HCT116 (cell line): ENCODE data around the gene HARBI1. TPM values are rescaled to one million over a fixed set of nuclear protein-coding genes. Genes with fewer than 3 reads are reported as not detected.

ENCODE experiments used
- ATAC-seq: fragments of 200-7000 bp; cut with Tn5 transposase; 2 replicates; pipeline ENCODE4 v1.9.1; 2020; ENCODE audit warnings: mild to moderate bottlenecking, moderate library complexity
- BruUV-seq: library from RNA; stranded (reverse); fragments of 400-500 nt; replicated peaks from 2 replicates; lab custom pipeline; 2021; lab: Mats Ljungman, UMichigan
- CTCF ChIA-PET: fragments of 300-600 bp; sonication (Branson Sonifier 250); formaldehyde crosslinking; loops from one replicate; lab custom pipeline; 2021; ENCODE audit warnings: antibody characterized with exemption; lab: Charles Lee
- POLR2A ChIA-PET: fragments of 300-600, 350-600 bp; sonication (Branson Sonifier 250); formaldehyde crosslinking; loops from one replicate; lab custom pipeline; 2021; ENCODE audit warnings: antibody characterized with exemption; lab: Charles Lee
- RAD21 ChIA-PET, 2 experiments: fragments of 300-600 bp; sonication (Branson Sonifier 250); formaldehyde crosslinking; loops; one replicate each; lab custom pipeline; 2023; ENCODE audit warnings: low total read pairs in 2 of 2; ENCODE audit not compliant: uncharacterized antibody in 2 of 2, unreplicated experiment in 2 of 2, low non-redundant PET in 1 of 2; lab: Charles Lee
- DNase-seq: peaks from one replicate; pipeline ENCODE4 v3.0.0-alpha.2; 2010; ENCODE audit warnings: low read depth, low spot score
- H2AFZ ChIP-seq: fragments of 200-600 bp; shearing (Covaris generic), sonication (generic); 2 replicates; pipeline ENCODE4 v1.6.1; 2017; ENCODE audit warnings: low read depth, mixed run types, mixed read lengths, antibody characterized with exemption, low read length; ENCODE audit not compliant: poor library complexity, severe bottlenecking
- H3K27ac ChIP-seq: 2 replicates; pipeline ENCODE4 v1.5.1; 2012; ENCODE audit warnings: low read depth, low read length
- H3K27me3 ChIP-seq: fragments of 200-600 bp; sonication (generic); 2 replicates; pipeline ENCODE4 v1.6.1; 2016; ENCODE audit warnings: mixed run types, low read length, mixed read lengths; ENCODE audit not compliant: insufficient read depth
- H3K36me3 ChIP-seq, 2 experiments: fragments of 200-500 bp in 1 of 2; fragments of 200-600 bp in 1 of 2; sonication (Bioruptor generic) in 1 of 2; sonication (generic) in 1 of 2; 2 replicates each; pipeline versions ENCODE4 v1.5.1 to v1.6.1; 2014 to 2016; ENCODE audit warnings: low read length in 2 of 2, inconsistent platforms in 1 of 2, mixed read lengths in 1 of 2, mixed run types in 1 of 2; ENCODE audit not compliant: insufficient read depth in 2 of 2, control insufficient read depth in 1 of 2
- H3K4me1 ChIP-seq, 2 experiments: fragments of 200-600 bp in 1 of 2; sonication (generic) in 1 of 2; 2 replicates each; pipeline versions ENCODE4 v1.5.1 to v1.6.1; 2012 to 2017; ENCODE audit warnings: low read length in 2 of 2, inconsistent platforms in 1 of 2, mild to moderate bottlenecking in 1 of 2, mixed read lengths in 1 of 2, mixed run types in 1 of 2, moderate library complexity in 1 of 2; ENCODE audit not compliant: insufficient read depth in 2 of 2, control insufficient read depth in 1 of 2
- H3K4me2 ChIP-seq: fragments of 200-600 bp; sonication (generic); 2 replicates; pipeline ENCODE4 v1.6.1; 2017; ENCODE audit warnings: mixed run types, low read length, mixed read lengths
- H3K4me3 ChIP-seq, 2 experiments: fragments of 200-600 bp in 1 of 2; sonication (generic) in 1 of 2; replicated peaks in 1 of 2; 2 replicates each; pipeline ENCODE4 v1.5.1; 2011 to 2016; ENCODE audit warnings: low read length in 2 of 2, control low read depth in 1 of 2, low read depth in 1 of 2, mild to moderate bottlenecking in 1 of 2, mixed read lengths in 1 of 2, mixed run types in 1 of 2
- H3K79me2 ChIP-seq: fragments of 200-600 bp; sonication (generic); 2 replicates; pipeline ENCODE4 v1.6.1; 2017; ENCODE audit warnings: mild to moderate bottlenecking, mixed run types, low read length, moderate library complexity, mixed read lengths; ENCODE audit not compliant: insufficient read depth
- H3K9ac ChIP-seq: fragments of 200-600 bp; sonication (generic); 2 replicates; pipeline ENCODE4 v1.6.1; 2016; ENCODE audit warnings: low read length, mixed read lengths
- H3K9me2 ChIP-seq: fragments of 200-600 bp; sonication (generic), shearing (Covaris generic); 2 replicates; pipeline ENCODE4 v1.6.1; 2017; ENCODE audit warnings: mixed run types, mild to moderate bottlenecking, moderate library complexity; ENCODE audit not compliant: insufficient read depth
- H3K9me3 ChIP-seq, 2 experiments: fragments of 200-500 bp in 1 of 2; fragments of 200-600 bp in 1 of 2; sonication (Bioruptor generic) in 1 of 2; sonication (generic) in 1 of 2; 2 replicates each; pipeline ENCODE4 v1.6.1; 2014 to 2017; ENCODE audit warnings: low read length in 2 of 2, mixed read lengths in 2 of 2, inconsistent platforms in 1 of 2, low read depth in 1 of 2, mild to moderate bottlenecking in 1 of 2, mixed run types in 1 of 2, moderate library complexity in 1 of 2; ENCODE audit not compliant: control insufficient read depth in 1 of 2, insufficient read depth in 1 of 2
- H4K20me1 ChIP-seq: fragments of 200-600 bp; sonication (generic), shearing (Covaris generic); 2 replicates; pipeline ENCODE4 v1.6.1; 2017; ENCODE audit warnings: mixed run types, mild to moderate bottlenecking, moderate library complexity; ENCODE audit not compliant: insufficient read depth
- ATF3 ChIP-seq: IDR thresholded peaks from 2 replicates; pipeline ENCODE4 v1.6.1; 2012
- CTCF ChIP-seq, 3 experiments: fragments of 200-600 bp in 1 of 3; sonication (generic) in 1 of 3; IDR thresholded peaks in 2 of 3; conservative IDR thresholded peaks in 1 of 3; 2 replicates each; pipeline ENCODE4 v1.5.1; 2012 to 2017; ENCODE audit warnings: low read depth in 2 of 3, low read length in 2 of 3, antibody characterized with exemption in 1 of 3, borderline replicate concordance in 1 of 3, control low read depth in 1 of 3, mild to moderate bottlenecking in 1 of 3, mixed read lengths in 1 of 3, mixed run types in 1 of 3, moderate library complexity in 1 of 3; ENCODE audit not compliant: insufficient read depth in 1 of 3
- EGR1 ChIP-seq: IDR thresholded peaks from 2 replicates; pipeline ENCODE4 v1.6.1; 2012; ENCODE audit warnings: low read depth
- POLR2A ChIP-seq: IDR thresholded peaks from 2 replicates; pipeline ENCODE4 v1.7.0; 2011; ENCODE audit warnings: borderline replicate concordance; ENCODE audit not compliant: insufficient read depth, insufficient read length; ENCODE audit errors: extremely low read depth
- REST ChIP-seq: IDR thresholded peaks from 2 replicates; pipeline ENCODE4 v1.6.1; 2012; ENCODE audit warnings: low read depth
- ZFX ChIP-seq: fragments of 450-650 bp; IDR thresholded peaks from 2 replicates; pipeline ENCODE4 v1.6.1; 2017
- intact Hi-C: fragments of 100-400 bp; cut with micrococcal nuclease; formaldehyde crosslinking; loops from 2 replicates; pipeline ENCODE4 v1.10.0; 2022
- total RNA-seq: library from RNA; stranded (reverse); gene quantifications from one replicate; pipeline ENCODE4 v1.2.1, GENCODE V29; 2021; ENCODE audit not compliant: unreplicated experiment

Gene HARBI1
- total RNA-seq, 1 experiment from 2014 or later: 1.9 TPM

GRCh38 chr11:46663277-46663940, 46.4 kb upstream of the HARBI1 start:
- H3K36me3 ChIP-seq: peaks cover 4 to 7% of the 10 kb centered on the region in 2 experiments; a peak in 2 of 4 replicates
- H3K4me2 ChIP-seq: no peak overlapping the region
- no peak overlapping the region for H2AFZ ChIP-seq
- no peaks in the 10 kb centered on the region for H3K9me2 ChIP-seq
- TF ChIP-seq REST: no peak
- TF ChIP-seq ATF3: no peak
- TF ChIP-seq POLR2A: no peak
- TF ChIP-seq ZFX: no peak
- TF ChIP-seq EGR1: no peak
- TF ChIP-seq CTCF (IDR thresholded peaks at IDR 0.05 in 2 of 3, conservative IDR thresholded peaks at IDR 0.05 in 1 of 3; ENCODE audit: borderline replicate concordance in 1 of 3, insufficient read depth in 1 of 3, low read depth in 2 of 3, low read length in 2 of 3): no peak
- ATAC-seq (no peak), DNase-seq (no peak)
- ChIA-PET RAD21 (no interaction called here), POLR2A (no interaction called here), CTCF (interaction anchor here (1.2 kb wide), 1 partner anchor 45 kb away, joined by 3 read pairs; no protein-coding TSS in a partner anchor)
- H3K27me3 ChIP-seq: no peaks in the 10 kb centered on the region
- no peaks in the 10 kb centered on the region for H4K20me1 ChIP-seq
- intact Hi-C loops: no loop called here
- no peaks in the 10 kb centered on the region for H3K9me3 ChIP-seq
- no peak overlapping the region for H3K27ac ChIP-seq
- no TSS peak for BruUV-seq
- no peaks in the 10 kb centered on the region for H3K4me1 ChIP-seq
- H3K79me2 ChIP-seq: no peaks in the 10 kb centered on the region
- no peak overlapping the region for H3K9ac ChIP-seq
- H3K4me3 ChIP-seq: no peak overlapping the region
